GM12878 (cell line): ENCODE results near the gene TXLNA. TPM values are rescaled to one million over a fixed set of nuclear protein-coding genes. Genes with fewer than 3 reads are reported as not detected.

ENCODE experiments used
- ATAC-seq: fragments of 200-7000 bp; cut with Tn5 transposase; 3 replicates; pipeline ENCODE4 v1.9.1; 2020; ENCODE audit warnings: mild to moderate bottlenecking, moderate library complexity
- BruUV-seq: library from RNA; stranded (reverse); fragments of 400-500 nt; replicated peaks from 2 replicates; lab custom pipeline; 2021; lab: Mats Ljungman, UMichigan
- CTCF ChIA-PET: fragments of 300-600 bp; sonication (Branson Sonifier 250); formaldehyde crosslinking; extraction: SDS; loops from one replicate; lab custom pipeline; 2021; ENCODE audit warnings: inconsistent platforms; lab: Yijun Ruan, JAX
- POLR2A ChIA-PET: fragments of 350-600 bp; formaldehyde crosslinking; extraction: SDS; loops from one replicate; lab custom pipeline; 2021; ENCODE audit warnings: inconsistent platforms; lab: Charles Lee
- RAD21 ChIA-PET: fragments of 300-600 bp; sonication (Branson Sonifier 250); formaldehyde crosslinking; loops from one replicate; lab custom pipeline; 2023; ENCODE audit warnings: antibody characterized with exemption; ENCODE audit not compliant: unreplicated experiment; lab: Charles Lee
- SMC1A ChIA-PET: fragments of 300-600 bp; sonication (Branson Sonifier 250); formaldehyde crosslinking; loops from one replicate; lab custom pipeline; 2023; ENCODE audit not compliant: unreplicated experiment, uncharacterized antibody; lab: Charles Lee
- DNase-seq: peaks from one replicate; pipeline ENCODE4 v3.0.0-alpha.2; 2011; ENCODE audit warnings: low read depth, low spot score
- FAIRE-seq: peaks from 3 replicates; lab custom pipeline; 2011; peaks lifted over from hg19 to GRCh38; lab: Jason Lieb, UNC
- H2AFZ ChIP-seq: 2 replicates; pipeline ENCODE4 v1.6.0; 2011; ENCODE audit warnings: low read depth, low read length, control low read depth; ENCODE audit not compliant: control insufficient read depth
- H3K27ac ChIP-seq: 2 replicates; pipeline ENCODE4 v1.5.1; 2011; ENCODE audit warnings: control low read depth; ENCODE audit not compliant: control insufficient read depth, insufficient read depth
- H3K27me3 ChIP-seq, 2 experiments: replicated peaks in 1 of 2; 2 replicates each; pipeline versions ENCODE4 v1.6.0 to v1.6.1; 2011; ENCODE audit warnings: low read length in 1 of 2; ENCODE audit not compliant: control insufficient read depth in 2 of 2, insufficient read depth in 2 of 2
- H3K36me3 ChIP-seq, 2 experiments: 2 replicates each; pipeline ENCODE4 v1.5.1; 2011; ENCODE audit warnings: low read length in 1 of 2; ENCODE audit not compliant: control insufficient read depth in 2 of 2, insufficient read depth in 2 of 2
- H3K4me1 ChIP-seq: 2 replicates; pipeline ENCODE4 v1.6.1; 2011; ENCODE audit warnings: mild to moderate bottlenecking, low read length, moderate library complexity, mixed read lengths; ENCODE audit not compliant: control insufficient read depth, insufficient read depth
- H3K4me2 ChIP-seq: 2 replicates; pipeline ENCODE4 v1.6.0; 2011; ENCODE audit warnings: control low read depth; ENCODE audit not compliant: control insufficient read depth, insufficient read depth
- H3K4me3 ChIP-seq: fragments of 200-600 bp; sonication (generic); 2 replicates; pipeline ENCODE4 v1.5.1; 2016
- H3K79me2 ChIP-seq: 2 replicates; pipeline ENCODE4 v1.6.0; 2011; ENCODE audit warnings: low read length; ENCODE audit not compliant: control insufficient read depth, insufficient read depth
- H3K9ac ChIP-seq: 2 replicates; pipeline ENCODE4 v1.8.0; 2011; ENCODE audit warnings: low read length, control low read depth, mixed read lengths; ENCODE audit not compliant: control insufficient read depth, insufficient read depth
- H3K9me3 ChIP-seq: replicated peaks from 3 replicates; pipeline ENCODE4 v1.5.1; 2011; ENCODE audit warnings: mild to moderate bottlenecking, low read length; ENCODE audit not compliant: control insufficient read depth, insufficient read depth
- H4K20me1 ChIP-seq: 2 replicates; pipeline ENCODE4 v1.6.0; 2011; ENCODE audit not compliant: control insufficient read depth, insufficient read depth
- ATF7 ChIP-seq: fragments of 450-650 bp; IDR thresholded peaks from 2 replicates; pipeline ENCODE4 v1.6.1; 2016; ENCODE audit warnings: low read depth, mild to moderate bottlenecking
- CREM ChIP-seq: IDR thresholded peaks from 2 replicates; pipeline ENCODE4 v1.6.1; 2014; ENCODE audit warnings: antibody characterized with exemption, low read depth
- EZH2 ChIP-seq: IDR thresholded peaks from 2 replicates; pipeline ENCODE4 v1.6.1; 2012; ENCODE audit warnings: low read depth, mild to moderate bottlenecking, control low read depth, inconsistent platforms, low read length, borderline replicate concordance; ENCODE audit not compliant: control insufficient read depth
- FOXK2 ChIP-seq: fragments of 450-650 bp; IDR thresholded peaks from 2 replicates; pipeline ENCODE4 v1.6.1; 2017; ENCODE audit warnings: mild to moderate bottlenecking, moderate library complexity
- HDAC6 ChIP-seq: fragments of 200-600 bp; sonication (generic); IDR thresholded peaks from one replicate; pipeline ENCODE4 v1.8.0; 2017; ENCODE audit warnings: antibody characterized with exemption; ENCODE audit not compliant: unreplicated experiment
- JUND ChIP-seq: IDR thresholded peaks from 2 replicates; pipeline ENCODE4 v1.6.1; 2012; ENCODE audit warnings: low read depth, mild to moderate bottlenecking, low read length, improper control_type of control experiment, moderate library complexity
- KLF5 ChIP-seq: fragments of 450-650 bp; IDR thresholded peaks from 2 replicates; pipeline ENCODE4 v1.6.1; 2014; ENCODE audit warnings: mild to moderate bottlenecking; ENCODE audit not compliant: partially characterized antibody
- LARP7 ChIP-seq: fragments of 450-650 bp; IDR thresholded peaks from 2 replicates; pipeline ENCODE4 v1.6.1; 2017; ENCODE audit warnings: mild to moderate bottlenecking
- MXI1 ChIP-seq: fragments of 150-350 bp; IDR thresholded peaks from 2 replicates; pipeline ENCODE4 v1.6.1; 2011; ENCODE audit warnings: low read depth, mild to moderate bottlenecking, inconsistent platforms, low read length, improper control_type of control experiment
- NFIC ChIP-seq: IDR thresholded peaks from 2 replicates; pipeline ENCODE4 v1.6.1; 2012; ENCODE audit warnings: low read depth, mild to moderate bottlenecking, inconsistent platforms, low read length, moderate library complexity
- POLR2AphosphoS5 ChIP-seq: IDR thresholded peaks from 2 replicates; pipeline ENCODE4 v1.6.1; 2011; ENCODE audit warnings: mild to moderate bottlenecking, low read length, inconsistent platforms
- POU2F2 ChIP-seq: IDR thresholded peaks from 3 replicates; pipeline ENCODE4 v1.6.1; 2011; ENCODE audit warnings: low read depth, mild to moderate bottlenecking, low read length, borderline replicate concordance
- RBBP5 ChIP-seq: fragments of 200-600 bp; sonication (generic); conservative IDR thresholded peaks from 2 replicates; pipeline ENCODE4 v1.6.1; 2016
- STAT3 ChIP-seq: IDR thresholded peaks from 2 replicates; pipeline ENCODE4 v1.6.1; 2011; ENCODE audit warnings: low read depth, low read length, improper control_type of control experiment
- ZNF384 ChIP-seq: IDR thresholded peaks from 2 replicates; pipeline ENCODE4 v1.6.1; 2012; ENCODE audit warnings: low read depth, mild to moderate bottlenecking, low read length, improper control_type of control experiment, borderline replicate concordance
- WGBS: methylation state at CpG from one replicate; pipeline ENCODE4 v1.1.6; 2016; ENCODE audit warnings: low lambda C conversion rate; ENCODE audit not compliant: insufficient replicate concordance, insufficient coverage; ENCODE audit errors: missing lambda C conversion rate; 5-methylcytosine and 5-hydroxymethylcytosine counted together
- in situ Hi-C: fragments of 300-500 bp; cut with MboI; formaldehyde crosslinking; loops from 9 replicates; pipeline ENCODE4 v1.14.3; 2018; ENCODE audit warnings: mixed read lengths
- intact Hi-C: fragments of 100-400 bp; cut with micrococcal nuclease; formaldehyde crosslinking; loops from one replicate; pipeline ENCODE4 v1.14.2; 2022; ENCODE audit not compliant: unreplicated experiment
- polyA plus RNA-seq, 11 experiments: library from polyadenylated mRNA; depleted of rRNA in 4 of 11; unstranded in 6 of 11; stranded (reverse) in 5 of 11; fragments of >200 nt; fragmentation: Nextera tagmentation in 4 of 11; fragmentation: Illumina TruSeq in 1 of 11; extraction: Ambion mirVana in 4 of 11; extraction: Trizol in 1 of 11; gene quantifications; 1 replicate in 1 of 11; 2 replicates in 10 of 11; pipeline versions ENCODE4 v1.2.1 to v1.2.3, GENCODE V29; 2011 to 2016; ENCODE audit warnings: inconsistent platforms in 2 of 11, missing spikeins in 2 of 11, low read depth in 1 of 11
- total RNA-seq, 4 experiments: library from RNA; depleted of rRNA in 3 of 4; stranded (reverse); fragments of >200 nt in 3 of 4; fragmentation: Illumina TruSeq in 1 of 4; extraction: Trizol in 1 of 4; gene quantifications; 2 replicates each; pipeline versions ENCODE4 v1.2.1 to v1.2.3, GENCODE V29; 2013 to 2021
- TF ChIP-seq, protein P1 (sequence below): fragments of 450-650 bp; IDR thresholded peaks from 2 replicates; pipeline ENCODE4 v1.6.1; 2016; ENCODE audit warnings: mild to moderate bottlenecking, moderate library complexity, borderline replicate concordance
- TF ChIP-seq, protein P2 (sequence below): IDR thresholded peaks from 2 replicates; pipeline ENCODE4 v1.6.1; 2011; ENCODE audit warnings: low read depth, mild to moderate bottlenecking, low read length, moderate library complexity, borderline replicate concordance; ENCODE audit errors: extremely low read depth
- TF ChIP-seq, protein P3 (sequence below): fragments of 150-350 bp; IDR thresholded peaks from 2 replicates; pipeline ENCODE4 v1.6.1; 2014; ENCODE audit warnings: mild to moderate bottlenecking, low read depth, low read length

Gene TXLNA
- total and polyA plus RNA-seq, 10 of the 15 experiments (the other 5 are each of a cell fraction or from before 2014, with no cell fraction given) = 7.2 to 93.7 (median 47.9) TPM

DNA sequence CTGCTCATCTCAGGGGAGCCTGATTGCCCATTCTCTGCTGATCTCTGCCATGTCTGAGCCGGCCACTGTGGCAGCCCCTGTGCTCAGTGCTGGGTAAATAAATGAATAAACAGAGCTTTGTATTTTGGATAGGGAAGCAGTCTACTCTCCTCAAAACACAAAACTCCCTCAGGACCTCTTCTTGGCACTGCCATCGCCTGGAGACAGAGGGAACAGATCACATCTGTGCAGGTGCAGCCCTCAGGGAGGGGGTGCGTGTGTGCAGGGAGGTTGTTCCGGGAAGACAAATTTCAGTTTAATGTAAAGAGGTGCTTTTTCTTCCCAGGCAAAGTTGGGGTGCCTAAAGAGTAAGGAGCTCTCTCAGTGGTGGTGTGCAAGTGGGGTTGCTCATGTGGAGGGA, 59.9 kb downstream of the TXLNA start (continued):
- no peak for TF ChIP-seq LARP7

DNA sequence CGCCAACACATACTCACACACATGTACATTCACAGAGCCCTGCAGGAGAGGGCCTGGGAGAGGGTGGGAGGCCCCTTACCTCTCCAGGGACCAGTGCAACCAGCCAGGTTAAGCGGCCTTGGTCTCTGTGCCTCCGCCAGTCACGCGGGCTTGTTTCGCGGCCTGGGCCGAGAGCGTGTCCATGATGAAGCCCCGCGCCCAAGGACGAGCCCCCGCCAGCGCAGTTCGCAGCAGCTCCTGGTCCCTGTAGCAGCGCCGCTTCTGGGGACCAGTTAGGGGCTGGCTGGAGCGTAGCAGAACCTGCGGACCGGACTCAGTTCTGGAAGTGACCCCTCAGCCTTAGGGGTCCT, 60.3 kb downstream of the TXLNA start:
- in situ Hi-C loops = no loop called here
- no peak for FAIRE-seq
- H3K27ac ChIP-seq = no peak overlapping the region
- TF ChIP-seq NFIC (no peak), RBBP5 (no peak), ZNF384 (no peak), POLR2AphosphoS5 (no peak), CREM (no peak), MXI1 (no peak), HDAC6 (no peak), EZH2 (no peak), JUND (no peak), ATF7 (no peak), POU2F2 (no peak), KLF5 (no peak), FOXK2 (no peak), STAT3 (no peak)
- TF ChIP-seq, protein P1, sequence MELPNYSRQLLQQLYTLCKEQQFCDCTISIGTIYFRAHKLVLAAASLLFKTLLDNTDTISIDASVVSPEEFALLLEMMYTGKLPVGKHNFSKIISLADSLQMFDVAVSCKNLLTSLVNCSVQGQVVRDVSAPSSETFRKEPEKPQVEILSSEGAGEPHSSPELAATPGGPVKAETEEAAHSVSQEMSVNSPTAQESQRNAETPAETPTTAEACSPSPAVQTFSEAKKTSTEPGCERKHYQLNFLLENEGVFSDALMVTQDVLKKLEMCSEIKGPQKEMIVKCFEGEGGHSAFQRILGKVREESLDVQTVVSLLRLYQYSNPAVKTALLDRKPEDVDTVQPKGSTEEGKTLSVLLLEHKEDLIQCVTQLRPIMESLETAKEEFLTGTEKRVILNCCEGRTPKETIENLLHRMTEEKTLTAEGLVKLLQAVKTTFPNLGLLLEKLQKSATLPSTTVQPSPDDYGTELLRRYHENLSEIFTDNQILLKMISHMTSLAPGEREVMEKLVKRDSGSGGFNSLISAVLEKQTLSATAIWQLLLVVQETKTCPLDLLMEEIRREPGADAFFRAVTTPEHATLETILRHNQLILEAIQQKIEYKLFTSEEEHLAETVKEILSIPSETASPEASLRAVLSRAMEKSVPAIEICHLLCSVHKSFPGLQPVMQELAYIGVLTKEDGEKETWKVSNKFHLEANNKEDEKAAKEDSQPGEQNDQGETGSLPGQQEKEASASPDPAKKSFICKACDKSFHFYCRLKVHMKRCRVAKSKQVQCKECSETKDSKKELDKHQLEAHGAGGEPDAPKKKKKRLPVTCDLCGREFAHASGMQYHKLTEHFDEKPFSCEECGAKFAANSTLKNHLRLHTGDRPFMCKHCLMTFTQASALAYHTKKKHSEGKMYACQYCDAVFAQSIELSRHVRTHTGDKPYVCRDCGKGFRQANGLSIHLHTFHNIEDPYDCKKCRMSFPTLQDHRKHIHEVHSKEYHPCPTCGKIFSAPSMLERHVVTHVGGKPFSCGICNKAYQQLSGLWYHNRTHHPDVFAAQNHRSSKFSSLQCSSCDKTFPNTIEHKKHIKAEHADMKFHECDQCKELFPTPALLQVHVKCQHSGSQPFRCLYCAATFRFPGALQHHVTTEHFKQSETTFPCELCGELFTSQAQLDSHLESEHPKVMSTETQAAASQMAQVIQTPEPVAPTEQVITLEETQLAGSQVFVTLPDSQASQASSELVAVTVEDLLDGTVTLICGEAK = no peak
- TF ChIP-seq, protein P2, sequence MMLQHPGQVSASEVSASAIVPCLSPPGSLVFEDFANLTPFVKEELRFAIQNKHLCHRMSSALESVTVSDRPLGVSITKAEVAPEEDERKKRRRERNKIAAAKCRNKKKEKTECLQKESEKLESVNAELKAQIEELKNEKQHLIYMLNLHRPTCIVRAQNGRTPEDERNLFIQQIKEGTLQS = no peak
- TF ChIP-seq, protein P3, sequence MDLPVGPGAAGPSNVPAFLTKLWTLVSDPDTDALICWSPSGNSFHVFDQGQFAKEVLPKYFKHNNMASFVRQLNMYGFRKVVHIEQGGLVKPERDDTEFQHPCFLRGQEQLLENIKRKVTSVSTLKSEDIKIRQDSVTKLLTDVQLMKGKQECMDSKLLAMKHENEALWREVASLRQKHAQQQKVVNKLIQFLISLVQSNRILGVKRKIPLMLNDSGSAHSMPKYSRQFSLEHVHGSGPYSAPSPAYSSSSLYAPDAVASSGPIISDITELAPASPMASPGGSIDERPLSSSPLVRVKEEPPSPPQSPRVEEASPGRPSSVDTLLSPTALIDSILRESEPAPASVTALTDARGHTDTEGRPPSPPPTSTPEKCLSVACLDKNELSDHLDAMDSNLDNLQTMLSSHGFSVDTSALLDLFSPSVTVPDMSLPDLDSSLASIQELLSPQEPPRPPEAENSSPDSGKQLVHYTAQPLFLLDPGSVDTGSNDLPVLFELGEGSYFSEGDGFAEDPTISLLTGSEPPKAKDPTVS = no peak

More for the DNA sequence above, 60.3 kb downstream of the TXLNA start:
- no peak overlapping the region for H3K4me3 ChIP-seq
- 93% methylated on average over 14 of the region's 20 CpGs for WGBS
- intact Hi-C loops = no loop called here
- H3K4me1 ChIP-seq = peaks cover 21% of the 10 kb centered on the region
- no peaks in the 10 kb centered on the region for H3K36me3 ChIP-seq
- no peaks in the 10 kb centered on the region for H4K20me1 ChIP-seq
- ChIA-PET CTCF (interaction anchor here (0.6 to 6.0 kb wide), 15 partner anchors 9 to 161 kb away, joined by 3 to 50 read pairs (median 6); partner anchors contain the start of genes EIF3I, FAM167B, KPNA6 and LCK), RAD21 (interaction anchor here (1.4 to 3.8 kb wide), 5 partner anchors 15 to 133 kb away, joined by 3 to 34 read pairs (median 10); partner anchors contain the start of gene HDAC1), SMC1A (interaction anchor here (1.1 to 5.2 kb wide), 11 partner anchors 9 to 166 kb away, joined by 3 to 37 read pairs (median 7); partner anchors contain the start of genes BSDC1 and TMEM39B), POLR2A (interaction anchor here (0.8 to 2.0 kb wide), 3 partner anchors 10 to 155 kb away, joined by 3 to 6 read pairs (median 5); partner anchors contain the start of gene BSDC1)
- no peak overlapping the region; the same call in 1 of the 2 replicates for H3K9ac ChIP-seq
- ATAC-seq = no peak
- no peaks in the 10 kb centered on the region for H3K79me2 ChIP-seq
- no peak overlapping the region for H3K4me2 ChIP-seq
- no peaks in the 10 kb centered on the region for H3K9me3 ChIP-seq
- no peaks in the 10 kb centered on the region for H3K27me3 ChIP-seq
- no peak for DNase-seq
- H2AFZ ChIP-seq = peak overlapping the region; percentile 89
- BruUV-seq = no TSS peak
